OCI-LY3 (cell line): ENCODE data around the gene CMTM1.

ENCODE experiments used
- EZH2phosphoT487 ChIP-seq: fragments of 200-600 bp; shearing (Covaris generic); IDR thresholded peaks from 2 replicates; pipeline ENCODE4 v1.6.1; 2018; ENCODE audit warnings: antibody characterized with exemption, mixed run types, low read depth
- TF ChIP-seq, protein P1 (sequence below): fragments of 200-600, 300-600 bp; sonication (generic); IDR thresholded peaks from 2 replicates; pipeline ENCODE4 v1.5.1; 2014; ENCODE audit warnings: antibody characterized with exemption, low read length, low read depth

DNA sequence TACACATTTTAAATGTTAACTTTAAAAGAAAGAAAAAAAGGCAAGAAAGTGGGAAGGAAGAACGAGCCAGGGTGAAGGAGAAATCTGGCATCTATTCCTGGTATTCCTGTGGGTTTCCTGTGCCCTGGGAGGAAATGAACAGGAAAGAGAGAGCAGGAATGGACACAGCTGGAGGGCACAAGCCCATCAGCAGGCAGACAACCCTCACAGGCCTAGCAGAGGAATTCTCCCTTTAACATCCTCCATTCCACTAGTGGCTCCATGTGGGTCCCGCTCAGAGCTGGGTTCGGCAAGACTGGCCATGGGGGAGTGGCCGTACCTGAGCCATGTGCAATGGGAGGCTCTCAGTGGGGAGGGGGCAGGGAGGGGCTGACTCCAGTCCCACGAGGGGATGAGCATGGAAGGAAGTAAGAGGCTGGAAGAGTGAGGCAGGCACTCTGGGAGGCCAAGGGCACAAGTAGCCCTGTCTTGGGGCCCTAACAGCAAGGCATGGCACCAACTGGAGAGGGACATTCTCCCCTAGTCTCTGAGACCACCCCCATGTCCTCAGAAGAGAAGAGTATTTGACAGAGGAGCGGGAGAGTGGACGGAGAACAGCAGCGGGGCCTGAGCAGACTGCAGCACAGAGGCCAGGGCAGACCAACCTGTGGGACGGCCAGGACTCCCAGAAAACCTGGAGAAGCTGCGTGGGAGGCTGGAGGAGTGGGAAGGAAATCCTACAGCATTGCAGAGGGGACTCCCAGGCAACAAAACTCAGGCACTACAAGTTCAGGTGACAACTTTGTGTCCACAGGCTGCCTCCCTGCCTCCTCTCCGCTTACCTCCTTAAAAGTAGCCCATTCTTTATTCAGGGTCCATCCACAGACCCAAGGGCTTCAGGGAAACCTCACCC is 46.5 kb upstream of the CMTM1 start:
- TF ChIP-seq, protein P1, sequence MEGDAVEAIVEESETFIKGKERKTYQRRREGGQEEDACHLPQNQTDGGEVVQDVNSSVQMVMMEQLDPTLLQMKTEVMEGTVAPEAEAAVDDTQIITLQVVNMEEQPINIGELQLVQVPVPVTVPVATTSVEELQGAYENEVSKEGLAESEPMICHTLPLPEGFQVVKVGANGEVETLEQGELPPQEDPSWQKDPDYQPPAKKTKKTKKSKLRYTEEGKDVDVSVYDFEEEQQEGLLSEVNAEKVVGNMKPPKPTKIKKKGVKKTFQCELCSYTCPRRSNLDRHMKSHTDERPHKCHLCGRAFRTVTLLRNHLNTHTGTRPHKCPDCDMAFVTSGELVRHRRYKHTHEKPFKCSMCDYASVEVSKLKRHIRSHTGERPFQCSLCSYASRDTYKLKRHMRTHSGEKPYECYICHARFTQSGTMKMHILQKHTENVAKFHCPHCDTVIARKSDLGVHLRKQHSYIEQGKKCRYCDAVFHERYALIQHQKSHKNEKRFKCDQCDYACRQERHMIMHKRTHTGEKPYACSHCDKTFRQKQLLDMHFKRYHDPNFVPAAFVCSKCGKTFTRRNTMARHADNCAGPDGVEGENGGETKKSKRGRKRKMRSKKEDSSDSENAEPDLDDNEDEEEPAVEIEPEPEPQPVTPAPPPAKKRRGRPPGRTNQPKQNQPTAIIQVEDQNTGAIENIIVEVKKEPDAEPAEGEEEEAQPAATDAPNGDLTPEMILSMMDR: no peak
- no peak for TF ChIP-seq EZH2phosphoT487
